Umbilical cord (tissue), 2 donors: Measurements from ENCODE around the gene GARIN5A. TPM values are rescaled to one million over a fixed set of nuclear protein-coding genes. Genes with fewer than 3 reads are reported as not detected.
"Not testable (repeated sequence)": the region's sequence is repeated elsewhere in the genome, so short reads cannot be mapped to it uniquely, and the experiment has no call there.

Experiments
- DNase-seq: peaks from one replicate; pipeline ENCODE4 v3.0.0-alpha.2; 2015; ENCODE audit warnings: low spot score
- total RNA-seq: library from RNA; depleted of rRNA; stranded (reverse); fragments of >200 nt; gene quantifications from one replicate; pipeline ENCODE4 v1.2.3, GENCODE V29; 2014; ENCODE audit warnings: low replicate concordance; ENCODE audit not compliant: insufficient read depth

Gene GARIN5A
- total RNA-seq, 1 donor from 2014 or later, result not detected

- no peak for DNase-seq
Measured at GRCh38 chr19:50465000-50465399, 11.6 kb downstream of the GARIN5A start.

- no peak for DNase-seq
Measured at GRCh38 chr19:50464348-50464747, 12.3 kb downstream of the GARIN5A start.

GRCh38 chr19:50462970-50463369, 13.7 kb downstream of the GARIN5A start:
- DNase-seq, result no peak

GRCh38 chr19:50461066-50461875, 15.4 kb downstream of the GARIN5A start:
- DNase-seq, result peak; percentile 43

- peak; percentile 12 for DNase-seq
Measured at GRCh38 chr19:50460161-50460765, 16.4 kb downstream of the GARIN5A start.

- DNase-seq, result no peak
Measured at GRCh38 chr19:50459638-50460037, 17.0 kb downstream of the GARIN5A start.

- DNase-seq, result no peak
Measured at GRCh38 chr19:50459067-50459456, 17.6 kb downstream of the GARIN5A start.

- peak; percentile 55 for DNase-seq
Measured at GRCh38 chr19:50458396-50459066, 18.1 kb downstream of the GARIN5A start.

GRCh38 chr19:50457300-50457699, 19.3 kb downstream of the GARIN5A start:
- no peak for DNase-seq

GRCh38 chr19:50455992-50456391, 20.7 kb downstream of the GARIN5A start:
- DNase-seq, result no peak

GRCh38 chr19:50453243-50453642, 23.4 kb downstream of the GARIN5A start:
- DNase-seq, result no peak

GRCh38 chr19:50451223-50451534, 25.5 kb downstream of the GARIN5A start:
- no peak for DNase-seq

GRCh38 chr19:50450369-50451222, 26.1 kb downstream of the GARIN5A start:
- DNase-seq, result no peak

GRCh38 chr19:50449236-50449899, 27.3 kb downstream of the GARIN5A start:
- DNase-seq, result no peak

GRCh38 chr19:50447750-50448149, 28.9 kb downstream of the GARIN5A start:
- no peak for DNase-seq

- no peak for DNase-seq
Measured at GRCh38 chr19:50447053-50447452, 29.6 kb downstream of the GARIN5A start.

- no peak for DNase-seq
Measured at GRCh38 chr19:50444059-50444458, 32.6 kb downstream of the GARIN5A start.

GRCh38 chr19:50439130-50439529, 37.5 kb downstream of the GARIN5A start:
- DNase-seq, result not testable (repeated sequence)

- DNase-seq, result no peak
Measured at GRCh38 chr19:50437862-50438449, 38.7 kb downstream of the GARIN5A start.

GRCh38 chr19:50435627-50436026, 41.0 kb downstream of the GARIN5A start:
- DNase-seq, result no peak

- DNase-seq, result no peak
Measured at GRCh38 chr19:50435221-50435620, 41.4 kb downstream of the GARIN5A start.
